ENCODE results near the gene PDGFRB. TPM values are rescaled to one million over a fixed set of nuclear protein-coding genes. Genes with fewer than 3 reads are reported as not detected.
A peak's percentile ranks its signal among the peaks of the same experiment; 100 is the strongest.

PDGFRB gene
- total RNA-seq, 1 experiment from 2014 or later, result 0.66 TPM

- Histone ChIP-seq H3K9ac (ENCODE audit: low read length) (no peak overlapping the region), H3K27me3 (ENCODE audit: low read length) (no peaks in the 10 kb centered on the region), H3F3A (ENCODE audit: low read length, unreplicated experiment) (no peaks in the 10 kb centered on the region), H4K20me1 (ENCODE audit: low read length) (no peaks in the 10 kb centered on the region), H3K27ac (ENCODE audit: low read length) (no peak overlapping the region), H3K36me3 (ENCODE audit: low read depth, low read length) (no peaks in the 10 kb centered on the region), H3K9me3 (ENCODE audit: low read length) (no peaks in the 10 kb centered on the region), H3K4me2 (ENCODE audit: low read length) (peak overlapping the region; percentile 72), H2AFZ (ENCODE audit: low read length) (peak overlapping the region; percentile 84), H3K9me2 (replicated peaks; ENCODE audit: low read length) (no peaks in the 10 kb centered on the region), H3K4me1 (ENCODE audit: insufficient read depth, low read length) (peaks cover 5% of the 10 kb centered on the region; the same call in 1 of the 2 replicates), H3K4me3 (ENCODE audit: low read length) (peak overlapping the region; percentile 51), H3K79me2 (ENCODE audit: low read length) (no peaks in the 10 kb centered on the region)
- ATAC-seq (peak; percentile 92), DNase-seq (peak; percentile 97)
- intact Hi-C loops (cut with micrococcal nuclease), result loop anchor here (1.0 kb wide), 2 partner anchors 57 to 189 kb away; no protein-coding TSS in a partner anchor
- ChIA-PET POLR2A (ENCODE audit: unreplicated experiment) (no interaction called here), CTCF (interaction anchor here (0.7 to 1.9 kb wide), 4 partner anchors 14 to 190 kb away, joined by 3 to 10 read pairs (median 5); no protein-coding TSS in a partner anchor)
- TF ChIP-seq EZH2phosphoT487 (IDR thresholded peaks at IDR 0.05; ENCODE audit: borderline replicate concordance, low read length) (no peak), CTCF (conservative IDR thresholded peaks at IDR 0.05; ENCODE audit: low read depth, low read length) (peak; percentile 93)
- no TSS peak for BruUV-seq (replicated peaks)
These were observed 5.8 kb upstream of the PDGFRB start for GRCh38 chr5:150161242-150162141.

- Histone ChIP-seq H3K4me1 (ENCODE audit: insufficient read depth, low read length) (peaks cover 5% of the 10 kb centered on the region; the same call in 1 of the 2 replicates), H3K9ac (ENCODE audit: low read length) (no peak overlapping the region), H3K27ac (ENCODE audit: low read length) (no peak overlapping the region), H3K79me2 (ENCODE audit: low read length) (no peaks in the 10 kb centered on the region), H3K4me2 (ENCODE audit: low read length) (no peak overlapping the region), H2AFZ (ENCODE audit: low read length) (peak overlapping the region; percentile 84; the same call in 1 of the 2 replicates), H3F3A (ENCODE audit: low read length, unreplicated experiment) (no peaks in the 10 kb centered on the region), H3K27me3 (ENCODE audit: low read length) (no peaks in the 10 kb centered on the region), H3K4me3 (ENCODE audit: low read length) (no peak overlapping the region), H4K20me1 (ENCODE audit: low read length) (no peaks in the 10 kb centered on the region), H3K9me2 (replicated peaks; ENCODE audit: low read length) (no peaks in the 10 kb centered on the region), H3K9me3 (ENCODE audit: low read length) (no peaks in the 10 kb centered on the region), H3K36me3 (ENCODE audit: low read depth, low read length) (no peaks in the 10 kb centered on the region)
- intact Hi-C loops (cut with micrococcal nuclease), result loop anchor here (1.0 kb wide), 2 partner anchors 58 to 190 kb away; no protein-coding TSS in a partner anchor
- CTCF ChIA-PET, result no interaction called here
- no TSS peak for BruUV-seq (replicated peaks)
- POLR2A ChIA-PET (ENCODE audit: unreplicated experiment), result no interaction called here
- ATAC-seq, result no peak
- TF ChIP-seq CTCF (conservative IDR thresholded peaks at IDR 0.05; ENCODE audit: low read depth, low read length) (no peak), EZH2phosphoT487 (IDR thresholded peaks at IDR 0.05; ENCODE audit: borderline replicate concordance, low read length) (no peak), EZH2 (IDR thresholded peaks at IDR 0.05; ENCODE audit: low read length, unreplicated experiment) (no peak)
- DNase-seq, result no peak
These were observed 4.9 kb upstream of the PDGFRB start for GRCh38 chr5:150160448-150161081.
